AG08395 (cell line): ENCODE measurements around the gene NDST1.

Source experiments
- DNase-seq: peaks from one replicate; pipeline ENCODE4 v3.0.0; 2012; ENCODE audit warnings: mixed read lengths, low spot score

NDST1 gene

DNA sequence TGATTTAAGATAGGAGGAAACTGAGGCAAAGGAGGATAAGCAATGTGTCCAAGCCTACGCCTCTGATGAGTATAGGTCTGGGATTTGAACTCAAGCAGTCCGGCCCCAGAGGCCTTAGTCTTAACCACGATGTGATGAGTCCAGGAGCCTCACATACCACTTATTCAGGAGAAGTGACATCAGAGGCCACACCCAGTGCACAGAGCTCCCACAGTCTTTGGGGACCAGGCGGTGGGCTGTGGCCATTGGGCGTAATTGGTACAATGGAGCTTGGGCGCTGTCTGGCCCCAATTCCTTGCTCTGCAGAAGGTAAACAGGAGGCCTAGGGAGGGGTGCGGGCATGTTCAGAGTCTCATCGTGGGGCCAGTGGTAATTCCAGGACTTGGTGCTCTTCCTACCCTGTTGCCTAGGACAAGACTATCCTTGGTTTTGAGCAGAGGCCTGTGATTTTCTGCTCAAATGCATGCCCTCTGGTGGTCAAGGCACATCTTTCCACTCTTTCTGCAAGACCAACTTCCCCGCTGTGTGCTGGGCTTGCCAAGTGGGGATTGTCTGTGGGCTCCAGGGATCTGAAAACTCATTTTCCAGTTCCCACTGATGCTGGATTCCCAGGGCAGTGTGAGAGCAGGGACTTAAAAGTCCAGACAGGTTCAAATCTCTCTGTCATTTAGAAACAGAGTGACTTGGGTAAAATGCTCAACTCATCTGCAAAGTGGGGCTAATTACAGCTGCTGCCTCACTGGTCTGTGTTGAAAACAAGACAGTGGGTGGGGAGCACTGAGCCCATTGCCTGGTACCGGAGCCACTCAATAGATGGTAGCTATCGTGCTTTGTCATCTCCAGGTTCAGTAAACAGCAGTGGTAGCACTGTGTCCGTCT is 15.8 kb downstream of the NDST1 start:
- DNase-seq = peak; percentile 74

GRCh38 chr5:150525163-150525562 is 17.2 kb downstream of the NDST1 start:
- no peak for DNase-seq

- DNase-seq = no peak
These were observed 17.9 kb downstream of the NDST1 start for GRCh38 chr5:150525781-150526180.

DNA sequence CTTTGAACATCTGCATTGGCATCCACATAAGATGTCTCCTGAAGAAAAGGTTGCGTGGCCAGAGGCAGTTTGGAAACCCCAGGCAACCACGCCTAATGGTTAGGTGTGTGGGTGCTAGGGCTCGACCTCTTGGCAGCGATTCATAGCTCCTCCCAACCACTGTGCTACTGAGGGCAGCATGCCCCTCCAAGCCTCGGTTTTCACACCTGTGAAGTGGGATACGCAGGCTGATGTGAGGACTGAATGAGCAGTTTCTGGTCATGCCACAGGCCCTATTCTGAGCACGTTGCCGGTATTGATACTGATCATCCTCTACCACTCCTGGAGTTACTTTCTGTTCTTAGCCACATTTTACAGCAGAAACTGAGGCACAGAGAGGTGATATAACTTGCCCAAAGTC is 19.1 kb downstream of the NDST1 start:
- no peak for DNase-seq

GRCh38 chr5:150527808-150528207 is 19.9 kb downstream of the NDST1 start:
- DNase-seq = no peak

- no peak for DNase-seq
These were observed 21.1 kb downstream of the NDST1 start for GRCh38 chr5:150528924-150529546.

- DNase-seq = no peak
These were observed 21.6 kb downstream of the NDST1 start for GRCh38 chr5:150529555-150529954.

DNA sequence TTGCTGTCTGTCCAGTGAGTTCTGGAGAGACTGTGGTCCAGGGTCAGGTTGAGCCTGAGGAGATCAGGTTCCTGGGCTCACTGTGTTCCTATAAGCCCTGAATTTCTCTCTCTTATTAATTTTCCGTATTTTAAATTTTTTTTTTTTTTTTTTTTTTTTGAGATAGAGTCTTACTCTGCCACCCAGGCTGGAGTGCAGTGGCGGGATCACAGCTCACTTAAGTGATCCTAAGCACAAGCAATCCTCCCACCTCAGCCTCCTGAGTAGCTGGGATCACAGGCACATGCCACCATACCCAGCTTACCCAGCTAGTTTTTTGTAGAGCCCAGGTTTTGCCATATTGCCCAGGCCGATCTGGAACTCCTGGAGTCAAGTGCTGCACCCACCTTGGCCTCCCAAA is 22.5 kb downstream of the NDST1 start:
- no peak for DNase-seq

GRCh38 chr5:150530951-150531588 is 23.1 kb downstream of the NDST1 start:
- no peak for DNase-seq

- DNase-seq = no peak
These were observed 23.8 kb downstream of the NDST1 start for GRCh38 chr5:150531686-150532085.

DNA sequence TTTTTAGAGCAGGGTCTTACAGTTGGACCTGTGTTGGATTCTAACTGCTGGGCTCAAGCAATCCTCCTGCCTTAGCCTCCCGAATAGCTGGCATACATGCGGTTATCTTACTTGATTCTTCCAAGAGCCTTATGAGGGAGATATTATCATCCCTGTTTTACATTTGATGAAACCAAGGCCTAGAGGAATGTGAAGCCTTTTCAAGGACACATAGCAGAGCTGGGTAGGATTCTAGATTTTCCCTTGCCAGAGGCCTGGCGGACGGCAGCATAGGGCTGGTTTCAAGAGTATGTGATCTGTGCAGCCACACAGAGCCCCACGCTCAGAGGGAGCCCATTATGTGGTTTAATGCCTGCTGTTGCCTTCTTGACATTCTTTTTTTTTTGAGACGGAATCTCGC is 24.2 kb downstream of the NDST1 start:
- DNase-seq = no peak

DNA sequence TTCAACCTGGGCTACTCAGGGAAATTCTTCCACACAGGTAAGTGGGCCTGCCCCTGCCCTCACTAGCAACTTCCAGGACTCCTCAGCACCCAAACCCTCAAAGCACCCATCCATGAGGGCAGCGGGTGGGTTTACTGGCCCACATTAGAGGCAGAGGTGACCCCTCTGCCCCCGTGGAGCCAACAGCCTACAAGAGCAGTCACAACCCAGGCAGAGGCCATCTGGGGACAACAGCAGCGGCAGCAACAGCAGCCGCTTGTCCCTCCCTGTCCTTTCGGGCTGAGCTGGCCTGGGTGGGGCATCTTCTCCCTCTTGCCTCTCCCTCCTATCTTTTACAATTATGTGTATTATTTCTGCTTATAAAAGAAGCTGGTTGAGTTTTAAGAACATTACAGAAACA is 25.1 kb downstream of the NDST1 start:
- DNase-seq = no peak

- DNase-seq = no peak
These were observed 26.9 kb downstream of the NDST1 start for GRCh38 chr5:150534811-150535210.

GRCh38 chr5:150535611-150536010 is 27.7 kb downstream of the NDST1 start:
- DNase-seq = no peak

DNA sequence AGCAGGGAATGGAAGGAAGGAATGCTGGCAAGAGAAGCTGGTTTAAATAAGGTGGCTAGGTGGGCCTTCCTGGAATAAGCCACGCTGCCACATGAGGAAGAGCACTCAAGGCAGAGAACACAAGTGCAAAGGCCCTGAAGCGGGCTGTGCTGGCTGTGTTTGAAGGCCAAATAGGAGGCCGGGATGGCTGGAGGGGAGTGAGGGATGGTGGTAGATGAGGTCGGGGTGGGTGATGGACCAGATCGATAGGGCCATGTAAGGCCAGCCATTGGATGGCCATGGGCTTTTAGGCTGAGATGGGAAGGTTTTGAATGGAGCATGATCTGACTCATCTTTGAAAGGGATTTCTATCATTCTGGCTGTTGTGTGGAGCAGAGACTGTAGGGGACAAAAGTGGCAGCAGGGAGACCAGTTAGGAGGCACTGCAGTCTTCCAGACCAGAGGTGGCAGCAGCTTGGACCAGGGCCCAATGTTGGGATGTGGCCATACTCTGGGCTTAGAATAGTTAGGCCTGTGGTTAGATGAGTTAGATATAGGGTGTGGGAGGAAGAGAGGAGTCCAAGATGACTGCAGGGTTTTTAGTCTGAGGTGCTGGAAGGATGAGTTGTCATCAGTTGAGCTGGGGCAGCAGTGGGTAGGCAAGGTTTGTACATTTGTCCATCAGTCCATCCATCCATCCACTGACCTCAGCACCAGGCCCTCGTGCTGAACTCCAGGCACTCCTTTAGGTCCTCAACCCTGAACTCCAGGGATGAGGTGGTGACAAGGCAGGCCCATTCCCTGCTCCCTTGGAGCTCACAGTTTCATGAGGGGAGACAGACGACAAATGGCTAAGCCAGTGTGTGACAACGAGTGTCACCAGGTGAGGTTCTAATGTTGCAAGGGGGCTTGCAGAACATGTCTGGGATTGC is 30.3 kb downstream of the NDST1 start:
- peak; percentile 76 for DNase-seq

GRCh38 chr5:150539206-150539605 is 31.3 kb downstream of the NDST1 start:
- no peak for DNase-seq

DNA sequence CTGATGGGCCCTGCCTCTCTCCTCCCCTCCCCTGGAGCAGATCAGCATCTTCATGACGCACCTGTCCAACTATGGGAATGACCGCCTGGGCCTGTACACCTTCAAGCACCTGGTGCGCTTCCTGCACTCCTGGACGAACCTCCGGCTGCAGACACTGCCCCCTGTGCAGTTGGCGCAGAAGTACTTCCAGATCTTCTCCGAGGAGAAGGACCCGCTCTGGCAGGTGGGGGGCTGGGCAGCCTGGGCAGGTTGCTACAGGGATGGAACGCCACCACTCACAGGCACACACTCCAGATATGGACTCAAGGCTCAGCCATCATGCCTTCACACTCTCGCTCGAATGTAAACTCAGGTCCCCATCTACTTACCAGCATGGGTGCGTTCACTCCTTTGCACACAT is 32.1 kb downstream of the NDST1 start:
- no peak for DNase-seq

DNA sequence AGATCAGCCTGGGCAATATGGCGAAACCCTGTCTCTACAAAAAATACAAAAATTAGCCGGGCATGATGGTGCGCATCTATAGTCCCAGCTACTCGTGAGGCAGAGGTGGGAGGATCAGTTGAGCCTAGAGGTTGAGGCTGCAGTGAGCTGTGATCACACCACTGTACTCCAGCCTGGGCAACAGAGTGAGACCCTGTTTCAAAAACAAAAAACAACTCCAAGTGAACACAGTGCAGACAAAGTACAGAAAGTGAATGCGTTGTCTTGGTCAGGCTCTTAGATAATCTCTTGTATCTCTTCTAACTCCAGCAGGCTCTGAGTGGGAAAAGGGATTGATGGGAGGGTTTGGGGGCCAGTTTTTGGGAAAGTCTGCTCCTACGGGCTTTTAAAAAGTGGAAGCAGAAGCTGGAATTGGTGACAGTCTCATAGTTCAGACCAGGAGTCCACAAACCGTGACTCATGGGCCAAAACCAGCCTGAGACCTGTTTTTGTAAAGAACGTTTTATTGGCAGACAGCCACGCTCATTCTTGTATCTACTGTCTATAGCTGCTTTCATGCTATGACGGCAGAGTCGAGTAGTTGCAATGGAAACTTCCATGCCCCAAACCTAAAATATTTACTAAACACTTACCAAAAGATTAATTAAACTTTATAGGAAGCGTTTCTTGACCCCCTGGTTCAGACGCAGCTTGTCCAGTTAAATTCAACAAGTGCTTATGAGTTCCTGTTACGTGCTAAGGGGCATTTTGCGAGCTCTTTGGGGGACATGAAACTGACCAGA is 32.9 kb downstream of the NDST1 start:
- peak; percentile 61 for DNase-seq

DNA sequence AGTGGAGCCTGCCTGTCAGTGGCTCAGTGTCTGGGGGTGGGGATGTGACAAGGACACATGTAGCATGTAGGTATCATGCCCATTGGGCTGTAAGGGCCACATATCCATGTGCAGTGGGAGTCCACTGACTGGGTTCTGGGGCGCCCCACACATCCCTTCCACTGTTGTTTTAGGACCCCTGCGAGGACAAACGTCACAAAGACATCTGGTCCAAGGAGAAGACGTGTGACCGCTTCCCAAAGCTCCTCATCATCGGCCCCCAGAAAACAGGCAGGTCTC is 33.4 kb downstream of the NDST1 start:
- DNase-seq = no peak

DNA sequence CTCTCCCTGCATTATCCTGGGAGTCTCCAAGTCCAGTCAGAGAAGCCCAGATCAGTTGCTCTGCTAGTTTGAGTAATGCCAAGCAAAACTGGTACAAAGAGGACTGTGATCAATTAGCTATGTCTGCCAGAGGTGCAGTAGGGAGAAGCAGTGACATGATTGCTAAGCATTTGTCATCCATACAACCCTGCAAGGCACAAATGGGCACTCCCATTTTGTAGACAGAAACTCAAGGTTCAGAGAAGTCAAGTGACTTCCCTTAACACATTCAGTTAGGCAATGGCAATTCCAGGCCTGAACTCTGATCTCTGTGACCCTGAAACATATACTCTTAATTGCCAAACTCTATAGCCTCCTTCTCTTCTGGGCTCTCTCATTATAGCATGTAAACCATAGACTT is 34.0 kb downstream of the NDST1 start:
- DNase-seq = no peak

DNA sequence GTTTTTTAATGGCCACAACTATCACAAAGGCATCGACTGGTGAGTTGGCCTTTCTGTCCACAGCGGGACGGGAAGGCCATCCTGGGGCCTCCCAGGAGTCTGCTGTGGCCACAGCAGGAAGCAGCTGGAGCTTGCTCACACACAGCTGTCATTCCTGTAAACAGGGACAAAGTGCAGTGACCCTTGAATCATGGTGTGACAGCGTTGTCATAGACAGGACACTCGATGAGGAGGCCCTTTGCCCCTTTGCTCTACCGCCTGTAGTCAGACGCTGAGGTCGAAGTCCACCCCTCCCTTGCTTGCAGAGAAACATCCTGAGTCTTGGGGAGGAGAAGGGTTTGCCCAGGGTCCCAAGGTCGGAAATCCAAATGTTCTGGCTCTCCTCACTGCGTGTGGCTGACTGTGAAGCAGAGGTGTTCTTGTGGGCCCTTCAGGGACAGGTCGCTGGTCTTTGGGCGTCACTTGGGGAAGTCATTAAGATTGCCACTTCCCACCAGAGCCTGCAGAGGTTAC is 35.1 kb downstream of the NDST1 start:
- DNase-seq = no peak
